Adipocyte (in vitro differentiated cells): ENCODE measurements around the gene ANG.
"Not testable (repeated sequence)": the region's sequence is repeated elsewhere in the genome, so short reads cannot be mapped to it uniquely, and the experiment has no call there.

Experiments used
- DNase-seq: peaks from one replicate; pipeline ENCODE4 v3.0.0-alpha.2; 2015; ENCODE audit warnings: low read depth
- H3K27me3 ChIP-seq: replicated peaks from 2 replicates; pipeline ENCODE4 v1.7.0; 2013; ENCODE audit warnings: mild to moderate bottlenecking, low read length, moderate library complexity; ENCODE audit not compliant: control insufficient read depth, insufficient read depth
- H3K36me3 ChIP-seq: 2 replicates; pipeline ENCODE4 v1.7.0; 2013; ENCODE audit warnings: low read length, mild to moderate bottlenecking, moderate library complexity; ENCODE audit not compliant: control insufficient read depth, insufficient read depth, severe bottlenecking
- H3K4me1 ChIP-seq: 2 replicates; pipeline ENCODE4 v1.7.0; 2013; ENCODE audit warnings: mild to moderate bottlenecking, low read length, moderate library complexity; ENCODE audit not compliant: control insufficient read depth, insufficient read depth
- H3K4me3 ChIP-seq: 2 replicates; pipeline ENCODE4 v1.7.0; 2013; ENCODE audit warnings: mild to moderate bottlenecking, low read length, moderate library complexity
- H3K9ac ChIP-seq: 2 replicates; pipeline ENCODE4 v1.7.0; 2013; ENCODE audit warnings: mild to moderate bottlenecking, low read length, moderate library complexity
- H3K9me3 ChIP-seq: 2 replicates; pipeline ENCODE4 v1.7.0; 2013; ENCODE audit warnings: mild to moderate bottlenecking, low read length, moderate library complexity; ENCODE audit not compliant: control insufficient read depth

Gene ANG

GRCh38 chr14:20706657-20707355, 18.2 kb downstream of the ANG start:
- Histone ChIP-seq H3K4me1 (peaks cover 12% of the 10 kb centered on the region), H3K36me3 (no peaks in the 10 kb centered on the region), H3K9me3 (peaks cover 4% of the 10 kb centered on the region), H3K4me3 (no peak overlapping the region), H3K9ac (no peak overlapping the region), H3K27me3 (peaks cover 21% of the 10 kb centered on the region)
- no peak for DNase-seq

DNA sequence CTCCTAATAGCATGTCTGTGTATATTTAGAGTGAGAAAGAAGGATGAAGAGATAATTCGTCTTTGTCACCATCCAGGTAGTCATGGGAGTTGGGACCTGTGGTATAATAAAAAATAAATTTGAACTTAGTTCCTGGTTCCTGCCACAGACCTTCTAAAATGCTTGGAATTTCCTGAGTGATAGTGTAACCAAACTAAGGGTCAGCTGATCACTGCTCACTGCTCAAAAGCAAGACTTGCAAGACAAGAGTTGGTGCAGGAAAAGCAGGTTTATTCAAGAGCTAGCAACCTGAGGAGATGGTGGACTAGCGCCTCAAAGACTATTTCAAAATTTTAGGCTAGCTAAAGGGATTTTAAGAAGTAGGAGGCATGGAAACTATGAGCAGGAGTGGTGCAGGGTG, 19.1 kb downstream of the ANG start:
- no peak for DNase-seq
- Histone ChIP-seq H3K27me3 (peaks cover 26% of the 10 kb centered on the region), H3K9me3 (peaks cover 4% of the 10 kb centered on the region), H3K9ac (no peak overlapping the region), H3K4me3 (no peak overlapping the region), H3K4me1 (peaks cover 12% of the 10 kb centered on the region), H3K36me3 (no peaks in the 10 kb centered on the region)

DNA sequence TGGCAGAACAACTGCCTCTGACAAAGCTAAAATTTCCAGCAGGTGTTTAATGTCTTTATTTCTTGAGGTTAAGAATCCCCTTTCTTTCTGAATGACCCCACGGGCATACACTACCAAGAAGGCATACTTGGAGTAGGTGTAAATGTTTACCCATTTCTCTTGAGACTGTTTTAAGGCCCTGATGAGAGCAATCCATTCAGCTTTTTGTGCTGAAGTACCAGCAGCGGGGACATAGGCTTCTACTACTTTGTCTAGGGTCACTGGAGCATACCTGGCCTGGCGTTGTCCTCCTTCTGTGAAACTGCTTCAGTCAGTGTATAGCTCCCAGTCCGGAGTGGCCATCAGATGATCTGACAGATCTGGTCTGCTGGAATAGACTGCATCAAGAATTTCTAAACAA, 22.7 kb downstream of the ANG start:
- Histone ChIP-seq H3K4me1 (peaks cover 17% of the 10 kb centered on the region), H3K27me3 (peaks cover 33% of the 10 kb centered on the region), H3K36me3 (no peaks in the 10 kb centered on the region), H3K9ac (no peak overlapping the region), H3K4me3 (no peak overlapping the region), H3K9me3 (peaks cover 3% of the 10 kb centered on the region)
- no peak for DNase-seq

DNA sequence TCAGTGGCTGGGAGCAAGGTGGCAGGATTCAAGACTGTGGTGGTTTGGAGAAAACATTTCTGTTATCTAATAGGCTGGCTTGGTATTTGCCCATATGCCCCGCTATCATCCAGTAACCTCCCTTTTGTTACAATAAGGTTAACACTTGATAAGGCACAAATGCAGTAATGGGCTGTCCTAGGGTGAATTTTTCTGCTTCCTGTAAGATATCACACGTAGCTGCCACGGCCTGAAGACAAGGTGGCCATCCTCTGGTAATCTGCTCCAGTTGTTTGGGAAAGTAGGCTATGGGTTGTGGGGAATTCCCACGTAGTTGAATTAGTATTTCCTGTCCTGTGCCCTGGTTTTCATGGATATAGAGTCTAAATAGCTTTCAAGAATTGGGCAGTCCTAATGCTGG, 23.1 kb downstream of the ANG start:
- Histone ChIP-seq H3K9me3 (peaks cover 3% of the 10 kb centered on the region), H3K4me1 (peaks cover 16% of the 10 kb centered on the region), H3K9ac (no peak overlapping the region), H3K36me3 (no peaks in the 10 kb centered on the region), H3K27me3 (peaks cover 34% of the 10 kb centered on the region), H3K4me3 (no peak overlapping the region)
- DNase-seq, result no peak

GRCh38 chr14:20712904-20713303, 24.3 kb downstream of the ANG start:
- H3K36me3 ChIP-seq, result no peaks in the 10 kb centered on the region
- H3K9ac ChIP-seq, result no peak overlapping the region
- DNase-seq, result no peak
- H3K9me3 ChIP-seq, result peaks cover 3% of the 10 kb centered on the region
- peaks cover 45% of the 10 kb centered on the region for H3K27me3 ChIP-seq
- H3K4me3 ChIP-seq, result no peak overlapping the region
- peaks cover 6% of the 10 kb centered on the region for H3K4me1 ChIP-seq

DNA sequence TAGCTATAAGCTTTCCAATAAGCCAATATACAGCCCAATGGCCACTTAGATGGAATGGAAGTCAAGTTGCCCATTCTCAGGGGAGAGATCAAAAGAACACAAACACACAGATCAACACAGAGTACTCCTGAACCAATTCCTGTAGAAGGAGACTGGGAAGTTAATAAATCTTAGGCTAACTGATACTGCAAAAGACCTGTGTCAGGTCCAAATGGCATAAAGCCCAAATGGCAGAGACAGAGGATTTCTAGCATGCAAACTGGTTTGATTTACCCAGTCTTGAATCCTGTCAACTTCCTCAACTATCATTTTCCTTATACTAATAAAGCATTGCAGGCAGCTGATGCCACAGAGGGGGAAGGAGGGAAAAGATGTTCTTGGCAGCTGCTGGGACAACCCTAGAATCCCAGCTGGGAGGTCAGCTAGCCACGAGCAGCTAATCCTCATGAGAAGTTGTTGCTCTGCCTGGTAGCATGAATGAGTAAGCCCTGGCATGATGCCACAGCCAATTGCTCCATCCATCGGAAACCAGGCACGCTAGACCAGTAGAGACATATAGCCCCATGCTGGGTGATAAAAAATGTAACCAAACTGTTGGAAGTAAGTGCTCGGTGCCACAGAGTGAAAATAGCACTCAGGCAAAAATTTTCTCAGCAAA, 26.2 kb downstream of the ANG start:
- H3K27me3 ChIP-seq, result peaks cover 37% of the 10 kb centered on the region
- H3K36me3 ChIP-seq, result no peaks in the 10 kb centered on the region
- H3K4me1 ChIP-seq, result peaks cover 6% of the 10 kb centered on the region
- no peak for DNase-seq
- peaks cover 3% of the 10 kb centered on the region for H3K9me3 ChIP-seq
- H3K4me3 ChIP-seq, result no peak overlapping the region
- no peak overlapping the region for H3K9ac ChIP-seq

GRCh38 chr14:20719777-20720176, 31.2 kb downstream of the ANG start:
- Histone ChIP-seq H3K9ac (no peak overlapping the region), H3K4me1 (peaks cover 1% of the 10 kb centered on the region), H3K36me3 (no peaks in the 10 kb centered on the region), H3K27me3 (peaks cover 46% of the 10 kb centered on the region), H3K4me3 (no peak overlapping the region), H3K9me3 (peaks cover 3% of the 10 kb centered on the region)
- DNase-seq, result no peak

- Histone ChIP-seq H3K9me3 (peaks cover 3% of the 10 kb centered on the region), H3K4me1 (no peaks in the 10 kb centered on the region), H3K4me3 (no peak overlapping the region), H3K9ac (no peak overlapping the region), H3K36me3 (no peaks in the 10 kb centered on the region), H3K27me3 (peaks cover 47% of the 10 kb centered on the region)
- DNase-seq, result no peak
Observed at GRCh38 chr14:20720741-20721140, 32.2 kb downstream of the ANG start.

DNA sequence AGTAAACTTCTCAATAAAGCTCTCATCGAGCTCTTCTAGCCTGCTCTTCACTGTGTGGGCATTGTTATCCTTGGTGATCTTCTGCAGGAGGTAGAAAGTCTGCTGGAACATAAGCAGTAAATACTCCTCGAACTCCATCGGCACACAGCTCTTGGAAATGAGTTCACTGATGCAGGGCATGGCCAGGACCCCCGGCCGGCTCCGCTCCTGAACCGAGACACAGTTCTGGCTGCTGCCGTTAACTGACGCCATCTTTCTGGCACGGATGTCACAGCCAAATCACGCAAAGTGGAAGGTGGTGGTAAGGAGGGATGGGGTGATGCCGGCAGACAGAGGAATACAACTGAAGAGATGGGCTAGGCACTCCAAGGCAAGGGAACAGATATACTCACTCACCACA, 33.5 kb downstream of the ANG start:
- Histone ChIP-seq H3K27me3 (peaks cover 42% of the 10 kb centered on the region), H3K4me3 (no peak overlapping the region), H3K36me3 (no peaks in the 10 kb centered on the region), H3K9me3 (no peaks in the 10 kb centered on the region), H3K9ac (no peak overlapping the region), H3K4me1 (no peaks in the 10 kb centered on the region)
- no peak for DNase-seq

DNA sequence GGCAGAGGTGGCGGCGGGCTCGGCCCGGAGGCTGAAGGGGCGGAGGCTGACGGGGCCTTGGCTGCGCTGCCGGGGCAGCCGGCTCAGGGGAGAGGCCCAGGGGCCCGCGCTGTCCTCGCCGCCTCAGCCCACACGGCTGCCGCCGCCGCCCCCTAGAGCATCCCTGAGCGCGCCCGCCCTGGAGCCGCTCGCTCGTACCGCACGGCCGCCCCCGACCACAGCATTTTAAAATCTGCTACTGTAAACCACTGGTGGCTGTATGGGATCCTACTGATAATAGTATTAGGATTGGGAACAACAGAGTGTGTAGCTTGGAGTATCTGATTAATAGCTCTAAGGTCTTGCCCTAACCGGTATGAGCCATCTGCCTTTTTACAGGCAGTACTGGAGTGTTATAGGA, 34.9 kb downstream of the ANG start:
- no peaks in the 10 kb centered on the region for H3K9me3 ChIP-seq
- H3K36me3 ChIP-seq, result no peaks in the 10 kb centered on the region
- peak overlapping the region; percentile 58 for H3K4me3 ChIP-seq
- peaks cover 43% of the 10 kb centered on the region for H3K27me3 ChIP-seq
- no peak for DNase-seq
- no peaks in the 10 kb centered on the region for H3K4me1 ChIP-seq
- H3K9ac ChIP-seq, result no peak overlapping the region

DNA sequence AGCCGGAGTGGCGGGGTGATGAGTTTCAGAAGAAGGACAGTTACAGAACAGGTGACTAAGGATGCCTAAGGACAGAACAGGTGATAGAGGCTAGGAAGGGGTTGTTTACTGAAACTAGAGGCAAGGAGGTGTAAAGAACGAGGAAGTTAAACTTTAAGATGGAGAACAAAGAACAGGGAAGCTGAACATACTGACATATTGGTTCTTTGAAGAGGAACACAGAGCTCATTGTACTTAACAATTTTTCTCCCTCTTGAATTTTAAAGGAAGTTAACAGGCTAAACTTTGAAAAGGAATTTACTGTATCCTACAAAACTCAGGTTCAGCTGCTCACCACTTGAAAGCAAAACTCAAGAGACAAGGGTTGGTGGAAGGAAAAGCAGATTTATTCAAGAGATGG, 37.6 kb downstream of the ANG start:
- H3K27me3 ChIP-seq, result peaks cover 36% of the 10 kb centered on the region
- not testable (repeated sequence) for DNase-seq, H3K9me3 ChIP-seq, H3K4me3 ChIP-seq, H3K36me3 ChIP-seq, H3K9ac ChIP-seq, H3K4me1 ChIP-seq

DNA sequence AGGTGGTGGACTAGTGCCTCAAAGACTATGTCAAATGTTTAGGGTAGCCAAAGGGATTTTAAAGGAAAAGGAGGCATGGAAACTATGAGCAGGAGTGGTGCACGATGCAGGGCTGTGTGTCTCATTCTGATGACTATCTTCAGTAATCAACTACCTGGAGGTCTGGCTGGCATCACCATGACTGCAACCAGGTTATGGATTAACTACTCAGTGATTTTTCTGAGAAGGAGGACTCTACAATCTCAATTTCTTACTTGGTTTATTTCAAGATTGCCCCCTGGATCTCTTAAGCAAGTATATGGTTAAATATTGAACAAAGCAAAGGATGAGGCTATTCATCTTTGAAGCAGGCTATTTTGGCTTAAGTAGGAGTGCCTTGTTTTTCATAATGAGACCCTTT, 38.0 kb downstream of the ANG start:
- Histone ChIP-seq H3K36me3 (no peaks in the 10 kb centered on the region), H3K27me3 (peaks cover 36% of the 10 kb centered on the region), H3K4me3 (no peak overlapping the region), H3K4me1 (no peaks in the 10 kb centered on the region), H3K9me3 (no peaks in the 10 kb centered on the region), H3K9ac (no peak overlapping the region)
- no peak for DNase-seq
